Keratinocyte (primary cell): ENCODE measurements around the gene SPATA31D1. TPM values are rescaled to one million over a fixed set of nuclear protein-coding genes. Genes with fewer than 3 reads are reported as not detected.

Experiments used
- DNase-seq: peaks from one replicate; pipeline ENCODE4 v3.0.0-alpha.2; 2011; ENCODE audit warnings: low read depth, missing footprints, low spot score
- FAIRE-seq: peaks from 2 replicates; lab custom pipeline; 2011; peaks lifted over from hg19 to GRCh38; lab: Jason Lieb, UNC
- H2AFZ ChIP-seq: 2 replicates; pipeline ENCODE4 v1.6.0; 2012; ENCODE audit warnings: low read length, control low read depth, inconsistent platforms; ENCODE audit not compliant: control insufficient read depth
- H3K27ac ChIP-seq: 2 replicates; pipeline ENCODE4 v1.5.1; 2011; ENCODE audit warnings: low read length; ENCODE audit not compliant: control insufficient read depth, insufficient read depth
- H3K27me3 ChIP-seq: 3 replicates; pipeline ENCODE4 v1.6.0; 2011; ENCODE audit warnings: low read length; ENCODE audit not compliant: control insufficient read depth, insufficient read depth; ENCODE audit errors: extremely low read depth
- H3K36me3 ChIP-seq, 2 experiments: 2 replicates in 1 of 2; 3 replicates in 1 of 2; pipeline ENCODE4 v1.5.1; 2011; ENCODE audit warnings: low read length in 2 of 2, mild to moderate bottlenecking in 1 of 2; ENCODE audit not compliant: control insufficient read depth in 2 of 2, insufficient read depth in 2 of 2; ENCODE audit errors: extremely low read depth in 1 of 2
- H3K4me1 ChIP-seq: 3 replicates; pipeline ENCODE4 v1.5.1; 2011; ENCODE audit warnings: low read length; ENCODE audit not compliant: control insufficient read depth, insufficient read depth; ENCODE audit errors: extremely low read depth
- H3K4me2 ChIP-seq: 3 replicates; pipeline ENCODE4 v1.6.0; 2011; ENCODE audit warnings: low read depth, low read length; ENCODE audit not compliant: control insufficient read depth, insufficient read depth; ENCODE audit errors: extremely low read depth
- H3K4me3 ChIP-seq, 3 experiments: fragments of 200-600 bp in 1 of 3; sonication (generic) in 1 of 3; 2 replicates in 2 of 3; 3 replicates in 1 of 3; pipeline ENCODE4 v1.5.1; 2011 to 2016; ENCODE audit warnings: low read length in 3 of 3, mild to moderate bottlenecking in 3 of 3, control low read depth in 2 of 3, inconsistent platforms in 1 of 3, low read depth in 1 of 3, mixed read lengths in 1 of 3, mixed run types in 1 of 3, moderate library complexity in 1 of 3; ENCODE audit not compliant: control insufficient read depth in 2 of 3, insufficient read depth in 2 of 3; ENCODE audit errors: extremely low read depth in 1 of 3
- H3K79me2 ChIP-seq: 2 replicates; pipeline ENCODE4 v1.6.0; 2012; ENCODE audit warnings: low read length; ENCODE audit not compliant: control insufficient read depth, insufficient read depth
- H3K9ac ChIP-seq: 3 replicates; pipeline ENCODE4 v1.6.0; 2011; ENCODE audit warnings: low read length; ENCODE audit not compliant: control insufficient read depth, insufficient read depth; ENCODE audit errors: extremely low read depth
- H3K9me1 ChIP-seq: 3 replicates; pipeline ENCODE4 v1.6.0; 2011; ENCODE audit warnings: low read length; ENCODE audit not compliant: control insufficient read depth, insufficient read depth; ENCODE audit errors: extremely low read depth
- H3K9me3 ChIP-seq: 2 replicates; pipeline ENCODE4 v1.5.1; 2012; ENCODE audit warnings: low read depth, low read length; ENCODE audit not compliant: control insufficient read depth
- H4K20me1 ChIP-seq: 3 replicates; pipeline ENCODE4 v1.6.0; 2011; ENCODE audit warnings: low read length; ENCODE audit not compliant: control insufficient read depth, insufficient read depth; ENCODE audit errors: extremely low read depth
- CTCF ChIP-seq, 3 experiments: IDR thresholded peaks in 1 of 3; conservative IDR thresholded peaks in 1 of 3; optimal IDR thresholded peaks in 1 of 3; 2 replicates in 2 of 3; 3 replicates in 1 of 3; pipeline versions ENCODE3 to v1.5.1; 2011; ENCODE audit warnings: low read length in 3 of 3, mild to moderate bottlenecking in 3 of 3, moderate library complexity in 2 of 3, control low read depth in 1 of 3, inconsistent platforms in 1 of 3; ENCODE audit not compliant: insufficient read depth in 2 of 3; ENCODE audit errors: extremely low read depth in 1 of 3
- EZH2 ChIP-seq: IDR thresholded peaks from one replicate; pipeline ENCODE4 v1.6.1; 2012; ENCODE audit warnings: inconsistent platforms, mild to moderate bottlenecking, low read length, moderate library complexity
- dilution Hi-C: fragments of 300-500 bp; cut with MboI; formaldehyde crosslinking; loops from one replicate; pipeline ENCODE4 v1.7.0; 2020; ENCODE audit warnings: low sequenced_read_pairs; ENCODE audit not compliant: extremely low pct_ligation_motif_present
- polyA plus RNA-seq, 5 experiments: library from polyadenylated mRNA; depleted of rRNA in 3 of 5; stranded (reverse) in 3 of 5; stranded (forward) in 1 of 5; unstranded in 1 of 5; fragments of >200 nt; gene quantifications; 1 replicate in 1 of 5; 2 replicates in 3 of 5; 3 replicates in 1 of 5; pipeline versions ENCODE4 v1.2.1 to v1.2.3, GENCODE V29; 2011 to 2012; ENCODE audit warnings: missing spikeins in 2 of 5, low read depth in 1 of 5, low replicate concordance in 1 of 5

Gene SPATA31D1
- polyA plus RNA-seq, 1 donor (not counting 4 experiments of a cell fraction or from before 2014, with no cell fraction given), result not detected

- Histone ChIP-seq H3K9ac (no peak overlapping the region), H3K36me3 (no peaks in the 10 kb centered on the region), H4K20me1 (no peaks in the 10 kb centered on the region), H3K4me1 (no peaks in the 10 kb centered on the region), H3K4me2 (no peak overlapping the region), H3K27ac (no peak overlapping the region), H3K9me3 (no peaks in the 10 kb centered on the region), H3K79me2 (no peaks in the 10 kb centered on the region), H3K27me3 (no peaks in the 10 kb centered on the region), H2AFZ (no peak overlapping the region), H3K9me1 (no peaks in the 10 kb centered on the region), H3K4me3 (no peak overlapping the region)
- no peak for TF ChIP-seq CTCF (optimal IDR thresholded peaks at IDR 0.05 in 1 of 3, IDR thresholded peaks at IDR 0.05 in 1 of 3, conservative IDR thresholded peaks at IDR 0.05 in 1 of 3; ENCODE audit: extremely low read depth in 1 of 3, insufficient read depth in 2 of 3, low read length in 3 of 3)
- TF ChIP-seq EZH2, result no peak
- dilution Hi-C loops, result no loop called here
- no peak for FAIRE-seq
- no peak for DNase-seq
Measured at GRCh38 chr9:81953096-81953495, 35.5 kb upstream of the SPATA31D1 start.

GRCh38 chr9:81955625-81956024 lies 32.9 kb upstream of the SPATA31D1 start:
- H3K27ac ChIP-seq, result no peak overlapping the region
- H2AFZ ChIP-seq, result no peak overlapping the region
- H3K9ac ChIP-seq, result no peak overlapping the region
- FAIRE-seq (no peak), DNase-seq (no peak)
- no peaks in the 10 kb centered on the region for H3K4me1 ChIP-seq
- H3K79me2 ChIP-seq, result no peaks in the 10 kb centered on the region
- H3K36me3 ChIP-seq, result no peaks in the 10 kb centered on the region
- H3K27me3 ChIP-seq, result no peaks in the 10 kb centered on the region
- dilution Hi-C loops, result no loop called here
- no peaks in the 10 kb centered on the region for H3K9me3 ChIP-seq
- TF ChIP-seq CTCF (optimal IDR thresholded peaks at IDR 0.05 in 1 of 3, IDR thresholded peaks at IDR 0.05 in 1 of 3, conservative IDR thresholded peaks at IDR 0.05 in 1 of 3; ENCODE audit: extremely low read depth in 1 of 3, insufficient read depth in 2 of 3, low read length in 3 of 3) (no peak), EZH2 (no peak)
- no peak overlapping the region for H3K4me3 ChIP-seq
- no peak overlapping the region for H3K4me2 ChIP-seq
- no peaks in the 10 kb centered on the region for H4K20me1 ChIP-seq
- no peaks in the 10 kb centered on the region for H3K9me1 ChIP-seq
